Neural cell (in vitro differentiated cells): ENCODE data around the gene CANX. TPM values are rescaled to one million over a fixed set of nuclear protein-coding genes. Genes with fewer than 3 reads are reported as not detected.

Source experiments
- H2AFZ ChIP-seq: fragments of 200-600, 300-800 bp; sonication (generic), shearing (Covaris generic); 2 replicates; pipeline ENCODE4 v1.6.0; 2014; ENCODE audit warnings: low read depth, mild to moderate bottlenecking, antibody characterized with exemption, low read length, moderate library complexity
- H3F3A ChIP-seq: fragments of 200-600 bp; shearing (Covaris generic); 2 replicates; pipeline ENCODE4 v1.6.1; 2016; ENCODE audit warnings: mild to moderate bottlenecking, moderate library complexity, mixed read lengths, antibody characterized with exemption, low read length; ENCODE audit not compliant: insufficient read depth, poor library complexity, severe bottlenecking
- H3K27ac ChIP-seq: fragments of 200-600, 300-800 bp; sonication (generic), shearing (Covaris generic); 2 replicates; pipeline ENCODE4 v1.5.1; 2014; ENCODE audit warnings: mild to moderate bottlenecking, low read length, moderate library complexity
- H3K27me3 ChIP-seq: fragments of 300-800, 200-600 bp; sonication (generic), shearing (Covaris generic); 2 replicates; pipeline ENCODE4 v1.6.0; 2014; ENCODE audit warnings: mild to moderate bottlenecking, low read depth, low read length, moderate library complexity; ENCODE audit not compliant: insufficient read depth
- H3K36me3 ChIP-seq: fragments of 300-800, 200-600 bp; sonication (generic), shearing (Covaris generic); 2 replicates; pipeline ENCODE4 v1.5.1; 2014; ENCODE audit warnings: mild to moderate bottlenecking, antibody characterized with exemption, low read length, moderate library complexity; ENCODE audit not compliant: insufficient read depth
- H3K4me2 ChIP-seq: fragments of 300-800, 200-600 bp; sonication (generic), shearing (Covaris generic); 2 replicates; pipeline ENCODE4 v1.6.0; 2014; ENCODE audit warnings: mild to moderate bottlenecking, low read length
- H3K4me3 ChIP-seq: fragments of 300-800, 200-600 bp; sonication (generic), shearing (Covaris generic); 2 replicates; pipeline ENCODE4 v1.5.1; 2014; ENCODE audit warnings: mild to moderate bottlenecking, low read length, moderate library complexity
- H3K79me2 ChIP-seq: fragments of 200-600 bp; shearing (Covaris generic); replicated peaks from 2 replicates; pipeline ENCODE4 v1.6.0; 2014; ENCODE audit warnings: mild to moderate bottlenecking, low read length, moderate library complexity; ENCODE audit not compliant: insufficient read depth
- H3K9ac ChIP-seq: fragments of 300-800, 200-600 bp; sonication (generic), shearing (Covaris generic); 2 replicates; pipeline ENCODE4 v1.6.1; 2016; ENCODE audit warnings: mild to moderate bottlenecking, low read length, mixed read lengths
- H3K9me2 ChIP-seq: fragments of 200-600 bp; shearing (Covaris generic); 2 replicates; pipeline ENCODE4 v1.6.1; 2016; ENCODE audit warnings: mild to moderate bottlenecking, low read length, mixed read lengths; ENCODE audit not compliant: insufficient read depth
- H3K9me3 ChIP-seq: fragments of 200-600, 300-800 bp; sonication (generic), shearing (Covaris generic); 2 replicates; pipeline ENCODE4 v1.6.1; 2016; ENCODE audit warnings: mild to moderate bottlenecking, mixed run types, low read length, moderate library complexity, mixed read lengths
- H4K20me1 ChIP-seq: fragments of 200-600 bp; shearing (Covaris generic); 2 replicates; pipeline ENCODE4 v1.6.1; 2016; ENCODE audit warnings: mild to moderate bottlenecking, mixed run types; ENCODE audit not compliant: insufficient read depth
- EP300 ChIP-seq: fragments of 450-650 bp; conservative IDR thresholded peaks from 2 replicates; pipeline ENCODE4 v1.6.1; 2014; ENCODE audit warnings: antibody characterized with exemption, mild to moderate bottlenecking, moderate library complexity; ENCODE audit not compliant: poor library complexity, severe bottlenecking
- EZH2 ChIP-seq: fragments of 200-600, 300-800 bp; shearing (Covaris generic), sonication (generic); IDR thresholded peaks from 2 replicates; pipeline ENCODE4 v1.6.1; 2014; ENCODE audit warnings: antibody characterized with exemption, low read length, borderline replicate concordance, mild to moderate bottlenecking; ENCODE audit not compliant: insufficient read depth, poor library complexity, severe bottlenecking
- MXI1 ChIP-seq: fragments of 450-650 bp; conservative IDR thresholded peaks from 2 replicates; pipeline ENCODE4 v1.6.1; 2014; ENCODE audit warnings: antibody characterized with exemption, mild to moderate bottlenecking; ENCODE audit not compliant: poor library complexity, severe bottlenecking
- POLR2AphosphoS5 ChIP-seq: IDR thresholded peaks from 2 replicates; pipeline ENCODE4 v1.6.1; 2012
- RAD21 ChIP-seq: fragments of 450-650 bp; conservative IDR thresholded peaks from 2 replicates; pipeline ENCODE4 v1.6.1; 2014; ENCODE audit warnings: antibody characterized with exemption, mild to moderate bottlenecking, moderate library complexity
- SMC3 ChIP-seq: fragments of 450-650 bp; conservative IDR thresholded peaks from 2 replicates; pipeline ENCODE4 v1.6.1; 2014; ENCODE audit warnings: antibody characterized with exemption, mild to moderate bottlenecking, moderate library complexity; ENCODE audit not compliant: poor library complexity
- TAF1 ChIP-seq: IDR thresholded peaks from 2 replicates; pipeline ENCODE4 v1.6.1; 2012; ENCODE audit warnings: low read depth
- polyA plus RNA-seq: library from polyadenylated mRNA; depleted of rRNA; stranded (reverse); fragments of >200 nt; gene quantifications from 2 replicates; pipeline ENCODE4 v1.2.3, GENCODE V29; 2014
- TF ChIP-seq, protein P1 (sequence below): fragments of 450-650 bp; IDR thresholded peaks from 2 replicates; pipeline ENCODE4 v1.5.1; 2014; ENCODE audit warnings: antibody characterized with exemption, mild to moderate bottlenecking, moderate library complexity; ENCODE audit not compliant: poor library complexity, severe bottlenecking
- TF ChIP-seq, protein P2 (sequence below): IDR thresholded peaks from 2 replicates; pipeline ENCODE4 v1.6.1; 2012; ENCODE audit warnings: borderline replicate concordance

Gene CANX
- polyA plus RNA-seq, 1 donor from 2014 or later, result 232 TPM

DNA sequence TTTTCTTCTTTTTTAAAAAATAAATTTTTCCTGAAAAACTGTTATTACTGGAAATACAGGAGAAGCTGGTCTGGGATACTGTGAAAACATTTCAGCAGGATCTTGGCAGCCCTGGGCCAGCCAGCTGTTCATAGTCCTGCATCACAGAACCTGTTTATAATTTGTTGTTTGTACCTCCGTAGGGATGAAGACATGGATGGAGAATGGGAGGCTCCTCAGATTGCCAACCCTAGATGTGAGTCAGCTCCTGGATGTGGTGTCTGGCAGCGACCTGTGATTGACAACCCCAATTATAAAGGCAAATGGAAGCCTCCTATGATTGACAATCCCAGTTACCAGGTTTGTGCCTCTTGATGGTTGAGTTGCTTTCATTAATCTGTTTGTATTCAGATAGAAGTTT lies 21.5 kb downstream of the CANX start:
- Histone ChIP-seq H3F3A (no peaks in the 10 kb centered on the region), H3K4me3 (no peak overlapping the region), H3K9ac (no peak overlapping the region), H3K36me3 (peaks cover 8% of the 10 kb centered on the region), H3K27me3 (no peaks in the 10 kb centered on the region), H2AFZ (no peak overlapping the region), H3K79me2 (no peaks in the 10 kb centered on the region), H3K27ac (no peak overlapping the region), H3K4me2 (no peak overlapping the region), H3K9me3 (no peaks in the 10 kb centered on the region), H4K20me1 (no peaks in the 10 kb centered on the region), H3K9me2 (no peaks in the 10 kb centered on the region)
- TF ChIP-seq EP300 (no peak), TAF1 (no peak), EZH2 (no peak), MXI1 (no peak), RAD21 (no peak), SMC3 (no peak), POLR2AphosphoS5 (no peak)
- TF ChIP-seq, protein P1, sequence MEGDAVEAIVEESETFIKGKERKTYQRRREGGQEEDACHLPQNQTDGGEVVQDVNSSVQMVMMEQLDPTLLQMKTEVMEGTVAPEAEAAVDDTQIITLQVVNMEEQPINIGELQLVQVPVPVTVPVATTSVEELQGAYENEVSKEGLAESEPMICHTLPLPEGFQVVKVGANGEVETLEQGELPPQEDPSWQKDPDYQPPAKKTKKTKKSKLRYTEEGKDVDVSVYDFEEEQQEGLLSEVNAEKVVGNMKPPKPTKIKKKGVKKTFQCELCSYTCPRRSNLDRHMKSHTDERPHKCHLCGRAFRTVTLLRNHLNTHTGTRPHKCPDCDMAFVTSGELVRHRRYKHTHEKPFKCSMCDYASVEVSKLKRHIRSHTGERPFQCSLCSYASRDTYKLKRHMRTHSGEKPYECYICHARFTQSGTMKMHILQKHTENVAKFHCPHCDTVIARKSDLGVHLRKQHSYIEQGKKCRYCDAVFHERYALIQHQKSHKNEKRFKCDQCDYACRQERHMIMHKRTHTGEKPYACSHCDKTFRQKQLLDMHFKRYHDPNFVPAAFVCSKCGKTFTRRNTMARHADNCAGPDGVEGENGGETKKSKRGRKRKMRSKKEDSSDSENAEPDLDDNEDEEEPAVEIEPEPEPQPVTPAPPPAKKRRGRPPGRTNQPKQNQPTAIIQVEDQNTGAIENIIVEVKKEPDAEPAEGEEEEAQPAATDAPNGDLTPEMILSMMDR, result no peak
- TF ChIP-seq, protein P2, sequence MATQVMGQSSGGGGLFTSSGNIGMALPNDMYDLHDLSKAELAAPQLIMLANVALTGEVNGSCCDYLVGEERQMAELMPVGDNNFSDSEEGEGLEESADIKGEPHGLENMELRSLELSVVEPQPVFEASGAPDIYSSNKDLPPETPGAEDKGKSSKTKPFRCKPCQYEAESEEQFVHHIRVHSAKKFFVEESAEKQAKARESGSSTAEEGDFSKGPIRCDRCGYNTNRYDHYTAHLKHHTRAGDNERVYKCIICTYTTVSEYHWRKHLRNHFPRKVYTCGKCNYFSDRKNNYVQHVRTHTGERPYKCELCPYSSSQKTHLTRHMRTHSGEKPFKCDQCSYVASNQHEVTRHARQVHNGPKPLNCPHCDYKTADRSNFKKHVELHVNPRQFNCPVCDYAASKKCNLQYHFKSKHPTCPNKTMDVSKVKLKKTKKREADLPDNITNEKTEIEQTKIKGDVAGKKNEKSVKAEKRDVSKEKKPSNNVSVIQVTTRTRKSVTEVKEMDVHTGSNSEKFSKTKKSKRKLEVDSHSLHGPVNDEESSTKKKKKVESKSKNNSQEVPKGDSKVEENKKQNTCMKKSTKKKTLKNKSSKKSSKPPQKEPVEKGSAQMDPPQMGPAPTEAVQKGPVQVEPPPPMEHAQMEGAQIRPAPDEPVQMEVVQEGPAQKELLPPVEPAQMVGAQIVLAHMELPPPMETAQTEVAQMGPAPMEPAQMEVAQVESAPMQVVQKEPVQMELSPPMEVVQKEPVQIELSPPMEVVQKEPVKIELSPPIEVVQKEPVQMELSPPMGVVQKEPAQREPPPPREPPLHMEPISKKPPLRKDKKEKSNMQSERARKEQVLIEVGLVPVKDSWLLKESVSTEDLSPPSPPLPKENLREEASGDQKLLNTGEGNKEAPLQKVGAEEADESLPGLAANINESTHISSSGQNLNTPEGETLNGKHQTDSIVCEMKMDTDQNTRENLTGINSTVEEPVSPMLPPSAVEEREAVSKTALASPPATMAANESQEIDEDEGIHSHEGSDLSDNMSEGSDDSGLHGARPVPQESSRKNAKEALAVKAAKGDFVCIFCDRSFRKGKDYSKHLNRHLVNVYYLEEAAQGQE, result no peak

GRCh38 chr5:179724163-179724562 lies 25.4 kb downstream of the CANX start:
- no peaks in the 10 kb centered on the region for H3K27me3 ChIP-seq
- H3K9me2 ChIP-seq, result no peaks in the 10 kb centered on the region
- no peak for TF ChIP-seq RAD21
- no peak for TF ChIP-seq TAF1
- TF ChIP-seq, protein P1, result no peak
- TF ChIP-seq POLR2AphosphoS5, result no peak
- no peaks in the 10 kb centered on the region for H3K79me2 ChIP-seq
- no peaks in the 10 kb centered on the region for H4K20me1 ChIP-seq
- H3K4me3 ChIP-seq, result no peak overlapping the region
- no peaks in the 10 kb centered on the region for H3K9me3 ChIP-seq
- H3K9ac ChIP-seq, result no peak overlapping the region
- peaks cover 4% of the 10 kb centered on the region for H3K36me3 ChIP-seq
- H3K27ac ChIP-seq, result no peak overlapping the region
- no peak overlapping the region for H3K4me2 ChIP-seq
- H3F3A ChIP-seq, result no peaks in the 10 kb centered on the region
- H2AFZ ChIP-seq, result no peak overlapping the region
